Eye (tissue), 1 donor: Measurements from ENCODE around the gene RRN3.
"Not testable (repeated sequence)": the region's sequence is repeated elsewhere in the genome, so short reads cannot be mapped to it uniquely, and the experiment has no call there.

Source experiments
- DNase-seq: peaks from one replicate; pipeline ENCODE4 v3.0.0-alpha.2; 2015

The RRN3 gene, protein sequence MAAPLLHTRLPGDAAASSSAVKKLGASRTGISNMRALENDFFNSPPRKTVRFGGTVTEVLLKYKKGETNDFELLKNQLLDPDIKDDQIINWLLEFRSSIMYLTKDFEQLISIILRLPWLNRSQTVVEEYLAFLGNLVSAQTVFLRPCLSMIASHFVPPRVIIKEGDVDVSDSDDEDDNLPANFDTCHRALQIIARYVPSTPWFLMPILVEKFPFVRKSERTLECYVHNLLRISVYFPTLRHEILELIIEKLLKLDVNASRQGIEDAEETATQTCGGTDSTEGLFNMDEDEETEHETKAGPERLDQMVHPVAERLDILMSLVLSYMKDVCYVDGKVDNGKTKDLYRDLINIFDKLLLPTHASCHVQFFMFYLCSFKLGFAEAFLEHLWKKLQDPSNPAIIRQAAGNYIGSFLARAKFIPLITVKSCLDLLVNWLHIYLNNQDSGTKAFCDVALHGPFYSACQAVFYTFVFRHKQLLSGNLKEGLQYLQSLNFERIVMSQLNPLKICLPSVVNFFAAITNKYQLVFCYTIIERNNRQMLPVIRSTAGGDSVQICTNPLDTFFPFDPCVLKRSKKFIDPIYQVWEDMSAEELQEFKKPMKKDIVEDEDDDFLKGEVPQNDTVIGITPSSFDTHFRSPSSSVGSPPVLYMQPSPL

DNA sequence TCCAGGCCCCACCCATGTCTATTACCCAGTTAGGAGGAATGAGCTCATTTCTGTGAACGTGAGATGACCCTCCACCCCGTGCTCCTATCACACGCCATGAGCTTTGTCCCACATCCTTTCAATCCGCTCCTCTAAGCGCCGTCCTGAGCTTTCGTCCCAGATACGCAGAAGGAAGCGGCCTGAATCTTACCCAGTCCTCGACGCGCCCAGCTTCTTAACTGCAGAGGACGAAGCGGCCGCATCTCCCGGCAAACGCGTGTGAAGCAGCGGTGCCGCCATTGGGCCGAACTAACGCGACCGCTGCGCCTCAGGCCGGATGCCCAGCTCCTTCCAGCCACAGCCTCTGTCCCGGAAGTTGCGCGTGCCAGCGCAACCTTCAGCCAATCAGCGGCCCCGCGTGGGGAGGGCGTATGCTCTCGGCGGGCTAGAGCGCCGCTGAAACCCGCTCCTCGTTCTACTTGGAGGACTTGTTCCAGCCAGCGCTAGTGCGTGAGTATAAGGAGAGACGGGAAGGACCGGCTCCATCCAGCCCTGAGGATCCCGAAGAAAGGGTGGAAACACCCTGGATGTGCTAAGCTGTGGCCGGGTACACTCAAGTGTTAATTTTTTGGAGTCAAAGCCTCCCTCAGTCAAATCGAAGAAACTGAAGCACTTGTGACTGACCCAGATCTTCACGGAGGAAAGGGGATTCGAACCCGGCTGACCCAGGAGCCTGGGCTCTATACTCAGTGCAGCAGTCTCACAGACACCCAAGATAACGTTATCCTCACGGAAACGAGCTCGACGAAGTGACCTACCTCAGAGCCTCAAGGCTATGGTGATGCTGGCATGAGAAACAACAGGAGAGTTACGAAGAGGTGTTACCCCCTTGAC, at the start of gene RRN3:
Gene RRN3 (minus strand): TSS at position 318 of the 873 bp plus-strand sequence. CDS start 39 bp downstream, at position 279.
- DNase-seq = peak; percentile 96

DNA sequence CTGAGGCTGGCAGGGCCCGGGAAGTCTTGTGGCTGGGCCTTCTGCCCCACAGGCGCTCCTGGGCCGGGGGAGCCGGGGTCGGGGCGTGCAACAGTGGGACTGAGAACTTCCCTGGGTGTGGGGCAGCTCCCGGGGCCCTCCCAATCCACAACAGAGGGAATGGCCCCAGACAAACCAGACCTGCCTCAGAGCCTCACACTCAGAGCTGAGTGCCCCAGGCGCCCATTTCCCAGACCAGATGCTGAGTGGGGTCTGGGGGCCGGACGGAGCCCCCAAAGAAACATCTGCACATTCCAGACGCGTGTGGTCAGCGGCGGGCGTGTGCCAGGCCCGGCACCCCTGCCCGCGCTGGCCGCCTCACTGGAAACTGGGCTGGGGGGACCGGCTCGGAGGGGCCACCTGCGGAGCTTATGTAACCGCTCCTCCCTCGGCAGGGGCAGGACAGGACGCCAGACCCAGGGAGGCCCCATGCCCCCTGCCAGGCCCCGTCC, 49.6 kb upstream of the RRN3 start:
- not testable (repeated sequence) for DNase-seq

DNA sequence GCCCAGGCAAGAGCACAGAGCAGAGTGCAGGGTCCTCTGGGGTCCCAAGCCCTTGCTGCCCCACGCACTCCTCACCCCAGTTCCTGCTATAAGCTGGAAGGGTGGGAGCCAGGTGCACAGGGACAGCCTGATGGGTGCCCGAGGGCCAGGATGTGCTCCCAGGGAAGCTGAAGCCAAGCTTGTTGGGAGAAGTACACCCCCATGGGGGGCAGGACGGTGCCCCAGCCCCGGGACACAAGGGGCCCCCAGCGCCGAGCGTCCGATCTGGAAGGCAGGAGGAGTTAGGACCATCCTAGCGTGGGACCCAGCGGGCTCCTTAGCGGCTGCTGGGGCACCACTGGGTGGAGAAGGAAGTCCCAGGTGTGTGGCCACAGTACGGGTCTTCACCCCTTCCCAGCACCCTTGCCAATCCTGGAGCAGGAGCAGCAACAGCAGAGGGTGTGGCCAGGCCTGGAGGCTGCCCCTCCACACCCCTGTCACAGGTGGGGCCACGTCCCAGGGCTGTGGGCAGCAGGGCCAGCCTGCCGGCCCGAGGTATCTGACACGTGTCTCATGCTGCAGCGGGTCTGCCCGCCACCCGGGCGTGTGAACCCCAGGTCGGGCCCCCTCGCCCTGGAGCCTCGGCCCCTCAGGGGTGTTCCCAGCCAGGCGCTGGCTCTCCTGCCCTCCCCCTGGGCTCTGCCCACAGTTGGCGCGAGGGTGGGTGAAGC, 49.0 kb upstream of the RRN3 start:
- not testable (repeated sequence) for DNase-seq

DNA sequence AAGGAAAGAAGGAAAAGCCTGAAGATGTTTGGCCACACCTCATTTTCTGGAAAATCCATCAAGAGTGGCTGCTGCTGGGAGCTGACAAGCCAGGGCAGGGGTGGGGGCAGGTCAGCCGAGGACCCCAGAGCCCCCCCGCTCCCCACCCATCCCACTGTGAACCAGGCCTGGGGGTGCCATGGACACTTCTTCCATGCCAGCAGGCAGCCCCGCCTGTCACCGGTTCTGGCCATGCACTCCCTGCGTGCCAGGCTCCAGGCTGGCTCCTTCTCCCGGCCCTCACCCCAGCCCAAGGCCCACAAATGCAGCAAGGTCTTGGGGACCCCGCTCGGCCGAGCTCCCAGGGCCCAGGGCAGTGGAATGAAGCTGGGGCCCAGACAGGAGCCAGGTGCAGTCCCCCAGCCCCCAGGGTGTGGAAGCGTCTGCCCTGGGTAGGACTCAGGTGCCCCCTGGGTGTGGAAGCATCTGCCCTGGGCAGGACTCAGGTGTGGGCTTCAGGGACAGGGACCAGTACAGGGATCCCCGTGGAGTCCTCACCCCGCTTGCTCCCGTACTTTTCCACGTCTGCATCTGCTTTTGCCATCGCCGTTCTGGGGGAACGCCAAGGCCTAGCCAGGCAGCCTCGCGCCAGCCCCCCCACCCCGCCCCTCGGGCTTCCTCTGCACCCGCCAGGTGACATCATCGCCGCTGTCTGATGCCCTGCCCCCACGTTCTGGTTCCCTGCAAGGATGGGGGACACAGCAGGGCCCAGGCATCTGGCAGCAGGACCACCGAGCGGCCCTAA, 48.2 kb upstream of the RRN3 start:
- not testable (repeated sequence) for DNase-seq

DNA sequence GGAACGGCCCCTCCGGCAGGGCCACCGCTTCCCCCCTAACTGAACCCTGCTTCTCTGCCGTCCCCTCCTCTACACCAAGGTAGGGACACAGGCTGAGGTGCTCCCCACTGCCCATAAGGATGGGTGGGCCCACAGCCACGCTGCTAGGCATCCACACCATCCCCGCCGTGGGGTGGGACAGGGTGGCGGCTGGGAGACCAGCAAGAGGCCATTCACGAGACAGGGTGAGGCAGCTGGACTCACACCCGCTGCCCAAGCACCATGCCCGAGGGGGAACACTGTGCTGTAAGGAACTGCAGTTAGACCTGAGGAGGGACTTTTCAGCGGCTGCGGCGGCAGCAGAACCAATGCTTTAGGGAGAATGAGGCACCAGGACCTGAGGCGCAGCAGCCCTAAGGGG, 47.5 kb upstream of the RRN3 start:
- DNase-seq = no peak

DNA sequence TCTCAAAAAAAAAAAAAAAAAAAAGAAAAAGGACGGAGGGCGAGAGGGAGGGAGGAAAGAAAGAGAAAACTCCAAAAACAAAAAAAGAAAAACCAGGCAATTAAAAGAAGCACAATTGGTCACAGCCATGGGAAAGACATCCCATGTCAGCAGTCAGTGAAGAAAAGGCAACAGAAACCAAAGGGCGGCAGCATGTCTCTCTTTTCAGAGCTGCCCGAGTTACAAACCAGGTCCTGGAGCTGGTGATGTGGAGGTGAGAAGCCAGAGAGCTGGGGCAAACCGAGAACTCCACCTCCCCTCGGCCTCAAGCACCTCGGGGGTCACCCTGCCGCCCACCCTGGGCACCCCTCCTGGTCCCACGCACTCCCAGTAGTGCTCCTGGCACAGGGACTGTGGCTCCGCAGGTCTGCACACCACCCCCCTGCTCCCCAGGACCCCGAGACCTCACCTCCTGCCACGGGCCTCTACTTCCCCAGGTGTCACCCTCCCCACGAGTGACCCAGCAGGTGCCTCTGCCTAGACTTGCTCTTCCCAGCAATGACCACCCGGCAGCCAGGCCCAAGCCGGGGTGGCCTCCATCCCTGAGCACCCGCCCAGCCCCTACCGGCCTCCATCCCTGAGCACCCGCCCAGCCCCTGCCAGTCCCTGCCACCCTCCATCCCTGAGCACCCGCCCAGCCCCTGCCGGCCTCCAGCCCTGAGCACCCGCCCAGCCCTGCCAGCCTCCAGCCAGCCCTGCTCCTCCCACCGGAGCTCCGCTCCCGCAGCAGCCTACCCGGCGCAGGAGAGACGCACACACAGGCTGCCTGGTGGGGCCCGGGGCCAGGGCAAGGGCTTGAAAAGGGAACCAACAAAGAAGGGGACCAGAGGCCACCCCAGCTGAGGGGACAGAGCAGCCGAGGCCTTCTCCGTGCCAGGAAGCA, 46.6 kb upstream of the RRN3 start:
- not testable (repeated sequence) for DNase-seq

DNA sequence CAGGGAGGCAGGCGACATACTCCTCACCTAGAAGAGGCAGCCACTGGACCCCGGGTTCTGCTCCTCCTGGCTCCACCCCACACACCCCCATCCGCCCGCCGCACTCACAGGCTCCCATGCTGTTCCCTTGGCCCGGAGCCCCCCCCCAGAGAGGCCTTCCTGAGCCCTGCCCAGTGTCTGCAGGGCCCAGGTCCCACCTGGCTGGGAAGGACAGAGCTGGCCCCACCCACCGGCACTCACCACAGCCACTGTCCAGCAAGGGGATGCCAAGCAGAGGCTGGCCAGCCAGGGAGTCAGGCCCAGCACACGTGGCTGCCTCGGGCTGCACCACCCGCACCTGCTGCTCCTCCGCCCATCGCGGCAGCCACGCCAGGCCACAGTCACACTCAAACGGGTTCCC, 43.4 kb upstream of the RRN3 start:
- not testable (repeated sequence) for DNase-seq

DNA sequence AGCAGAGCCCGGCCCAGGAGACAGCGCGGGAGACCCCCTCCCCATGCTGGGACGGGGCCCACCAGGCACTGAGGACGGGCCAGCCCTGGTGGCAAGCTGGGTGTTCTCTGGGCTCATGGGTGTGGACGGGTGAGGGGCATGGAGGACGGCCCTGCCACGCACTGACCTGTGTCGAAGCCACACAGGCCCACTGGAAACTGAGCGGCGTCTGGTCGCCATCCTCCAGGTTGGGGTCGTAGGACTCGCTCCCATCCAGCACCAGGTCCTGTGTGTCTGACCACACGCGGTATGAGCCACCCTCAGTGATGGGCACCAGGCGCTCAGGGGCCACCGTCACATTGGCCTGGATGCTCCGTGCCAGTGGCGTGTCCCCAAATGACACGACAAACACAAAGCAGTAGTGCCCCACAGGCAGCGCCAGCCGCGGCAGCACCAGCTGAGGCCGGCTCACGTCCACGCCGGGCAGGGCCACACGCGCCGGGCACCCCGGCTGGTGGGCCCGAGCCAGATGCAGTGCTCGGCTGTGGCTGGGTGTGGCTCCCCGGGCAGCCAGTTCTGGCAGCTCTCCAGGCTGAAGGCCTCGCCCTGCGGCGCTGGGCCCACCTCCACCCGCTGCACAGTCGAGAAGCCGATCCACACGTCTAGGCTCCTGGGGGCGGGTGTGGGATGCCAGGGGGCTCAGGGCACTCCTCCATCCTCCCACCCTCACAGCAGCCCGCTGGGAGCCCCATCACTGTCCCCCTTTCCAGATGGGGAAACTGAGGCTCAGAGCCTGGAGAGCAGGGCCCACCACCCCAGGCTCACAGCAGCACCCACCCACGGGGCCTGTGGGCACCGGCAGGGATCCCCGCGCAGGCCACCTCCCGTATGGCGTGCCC, 41.6 kb upstream of the RRN3 start:
- DNase-seq = not testable (repeated sequence)

DNA sequence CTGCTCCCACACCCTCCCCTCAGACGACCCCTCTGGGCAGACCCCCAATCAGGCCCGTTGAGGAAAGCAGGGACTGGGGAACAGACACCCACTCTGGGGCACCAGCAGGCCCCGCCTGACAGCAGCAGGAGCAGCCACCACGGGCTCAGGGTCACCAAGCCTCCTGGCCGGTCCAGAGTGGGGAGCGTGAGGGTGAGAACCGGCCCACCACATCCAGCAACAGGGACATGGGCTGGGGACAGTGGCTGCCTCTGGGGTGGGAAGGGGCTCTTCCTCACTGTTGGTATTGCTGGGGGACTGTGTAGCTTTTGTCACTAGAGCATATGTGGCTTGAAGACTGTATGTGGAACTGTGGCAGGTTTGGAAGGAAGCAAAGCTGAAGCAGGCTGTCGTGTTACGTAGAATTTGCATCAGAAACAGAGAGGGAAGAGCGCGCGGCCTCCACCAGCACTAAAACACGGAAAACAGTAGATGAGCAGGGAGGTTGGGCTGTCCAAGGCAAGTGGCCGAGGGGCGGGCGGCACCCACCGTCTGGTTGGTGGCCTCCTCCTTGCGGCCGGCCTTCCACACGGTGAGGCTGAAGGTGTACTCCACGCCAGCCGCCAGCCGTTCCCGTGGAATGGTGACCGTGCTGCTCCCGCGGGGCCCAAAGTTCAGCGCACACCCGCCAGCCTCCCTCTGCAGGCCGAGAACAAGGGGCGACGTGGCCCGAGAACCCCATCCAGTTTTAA, 40.8 kb upstream of the RRN3 start:
- DNase-seq = not testable (repeated sequence)

DNA sequence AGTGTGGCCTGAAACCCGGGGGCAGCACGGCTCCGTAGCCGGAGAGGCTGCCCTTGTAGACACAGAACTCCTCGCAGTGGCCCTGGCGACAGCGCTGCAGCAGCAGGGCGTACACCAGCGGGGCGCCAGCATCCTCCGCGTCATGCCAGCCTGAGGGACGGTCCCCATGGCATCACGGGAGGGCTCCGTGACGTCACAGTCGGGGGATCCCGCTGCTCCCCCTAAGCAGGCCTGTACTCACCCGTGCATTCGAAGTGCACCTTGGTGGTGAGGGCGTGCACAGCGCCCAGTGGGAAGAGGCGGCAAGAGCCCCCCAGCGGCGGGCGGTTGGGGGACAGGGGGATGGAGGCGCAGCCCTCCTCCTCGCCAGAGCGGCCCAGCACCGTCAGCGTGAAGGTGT, 39.5 kb upstream of the RRN3 start:
- DNase-seq = not testable (repeated sequence)

DNA sequence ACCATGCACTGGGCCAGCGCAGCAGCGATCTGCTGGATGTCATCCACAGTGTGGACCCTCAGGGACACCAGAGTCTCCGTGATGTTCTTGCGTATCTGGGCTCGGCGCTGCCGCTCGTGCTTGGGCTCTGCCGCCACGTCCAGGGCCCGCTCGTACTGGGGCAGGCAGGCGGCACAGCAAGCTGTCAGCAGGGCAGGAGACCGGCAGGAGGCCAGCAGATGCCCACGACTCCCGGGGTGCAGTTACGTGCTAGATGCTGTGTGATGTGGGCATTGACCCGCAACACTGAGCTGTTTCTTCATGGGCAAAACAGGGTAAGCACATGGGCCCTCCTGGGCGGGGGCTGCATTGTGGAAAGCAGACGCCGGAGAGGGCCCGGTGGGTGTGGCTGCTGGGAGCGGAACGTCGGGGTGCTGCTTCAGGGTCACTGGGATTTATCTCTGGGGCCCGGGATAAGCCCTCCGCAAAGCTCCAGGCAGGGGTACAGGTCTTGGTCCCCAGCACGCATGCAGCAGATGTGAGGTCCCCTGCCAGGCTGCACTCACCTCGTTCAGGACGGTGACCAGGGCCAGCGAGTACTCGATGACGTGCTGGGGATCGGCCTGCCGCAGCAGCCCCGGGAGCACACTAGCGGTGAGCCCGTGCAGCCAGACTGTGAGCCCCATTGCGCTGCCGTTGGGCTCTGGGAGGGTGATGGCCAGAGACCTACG, 38.8 kb upstream of the RRN3 start:
- not testable (repeated sequence) for DNase-seq

DNA sequence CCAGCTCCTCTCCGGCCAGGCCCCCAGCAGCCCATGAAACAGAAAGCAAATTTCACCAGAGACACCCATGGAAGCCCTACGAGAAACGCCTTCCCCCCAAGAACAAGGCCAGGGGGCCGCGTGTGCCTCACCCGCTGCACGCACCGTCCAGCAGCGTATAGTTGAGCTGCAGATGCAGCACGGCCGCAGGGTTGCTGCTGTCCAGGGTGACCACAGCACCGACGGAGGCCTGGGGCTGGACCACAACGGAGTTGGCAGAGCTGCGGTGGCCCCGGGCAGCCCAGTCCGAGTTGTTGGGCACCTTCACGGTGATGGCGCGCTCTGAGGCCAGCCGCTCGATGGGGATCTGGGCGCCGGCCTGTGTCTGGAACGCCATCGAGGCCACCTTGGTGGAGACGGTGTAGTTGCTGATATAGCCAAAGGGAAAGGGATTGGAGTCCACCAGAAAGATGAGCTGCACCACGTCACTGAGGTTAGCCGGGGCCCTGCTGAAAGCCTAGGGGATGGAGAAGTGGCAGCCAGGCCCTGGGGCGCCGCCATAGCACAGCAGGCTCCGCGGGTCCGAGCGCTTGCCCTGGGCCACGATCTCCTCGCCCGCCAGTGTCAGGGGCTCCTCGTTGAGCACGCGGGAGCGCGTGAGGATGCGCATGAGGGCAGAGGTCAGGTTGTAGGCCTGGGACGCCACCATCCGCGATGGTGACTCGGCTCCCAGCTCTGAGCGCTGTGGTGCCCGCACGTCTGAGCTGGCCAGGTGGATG, 37.0 kb upstream of the RRN3 start:
- not testable (repeated sequence) for DNase-seq

DNA sequence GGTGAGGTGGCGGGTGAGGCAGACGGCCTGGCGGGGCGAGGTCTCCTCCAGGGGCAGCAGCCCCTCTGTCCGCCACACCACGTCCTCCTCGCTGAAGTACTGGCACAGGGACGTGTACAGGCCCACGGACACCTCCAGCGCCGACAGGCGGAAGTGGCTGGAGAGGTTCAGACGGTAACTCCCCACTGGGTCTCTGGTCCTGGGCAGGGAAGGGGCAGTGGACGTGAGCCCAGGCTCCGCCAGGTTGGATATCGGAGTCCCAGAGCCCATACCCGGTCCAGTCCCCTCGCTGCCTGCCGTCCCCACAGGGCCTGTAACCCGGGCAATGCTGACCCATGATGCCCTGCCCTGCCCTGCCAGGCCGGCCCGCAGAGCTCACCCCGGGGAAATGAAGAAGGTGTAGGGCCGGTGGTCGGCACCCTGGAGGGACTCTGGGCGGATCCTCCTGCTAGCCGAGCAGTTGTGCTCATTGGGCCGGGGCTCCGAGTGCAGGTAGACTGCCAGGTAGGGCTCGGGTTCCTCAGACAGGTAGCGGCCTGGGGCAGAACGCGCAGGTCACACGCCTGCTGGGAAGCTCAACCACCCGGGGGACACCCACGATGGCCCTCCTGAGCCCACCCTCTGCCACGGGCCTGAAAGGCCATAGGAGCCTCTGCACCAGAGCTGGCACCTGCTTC, 36.3 kb upstream of the RRN3 start:
- not testable (repeated sequence) for DNase-seq

DNA sequence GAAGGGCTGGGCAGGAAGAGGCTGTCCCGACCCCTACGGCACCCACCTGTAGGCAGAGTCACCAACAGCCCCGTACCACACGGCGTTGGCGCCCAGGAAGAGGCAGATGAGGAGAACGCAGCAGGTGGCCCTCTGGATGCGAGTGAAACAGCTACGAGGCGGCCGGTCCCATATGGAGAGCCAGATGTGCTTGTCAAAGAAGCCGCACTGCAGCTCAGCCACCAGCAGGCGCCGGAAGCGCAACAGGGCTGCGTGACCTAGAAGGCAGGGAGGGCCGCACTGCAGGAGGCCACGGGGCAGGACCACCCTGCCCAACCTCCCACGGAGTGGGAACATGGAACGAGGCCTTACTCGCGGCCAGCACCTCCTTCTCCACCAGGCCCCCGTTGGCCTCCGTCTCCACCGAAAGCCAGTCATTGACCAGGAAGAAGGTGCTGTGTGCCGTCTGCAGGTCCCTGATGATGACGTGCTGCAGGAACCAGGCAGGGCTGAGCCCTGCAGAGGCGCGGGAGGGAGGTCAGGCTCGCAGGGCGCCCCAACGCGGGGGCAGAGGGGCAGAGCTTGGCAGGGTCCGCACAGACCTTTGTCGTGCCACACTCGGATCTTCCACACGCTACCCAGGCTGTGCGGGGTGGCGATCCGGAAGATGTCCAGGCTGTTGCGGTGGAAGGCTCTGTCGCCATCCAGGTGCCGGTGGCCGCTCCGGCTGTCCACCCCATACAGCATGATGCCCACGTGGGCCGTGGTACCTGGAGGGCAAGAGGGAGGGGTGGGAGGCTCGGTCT, 33.8 kb upstream of the RRN3 start:
- DNase-seq = not testable (repeated sequence)

DNA sequence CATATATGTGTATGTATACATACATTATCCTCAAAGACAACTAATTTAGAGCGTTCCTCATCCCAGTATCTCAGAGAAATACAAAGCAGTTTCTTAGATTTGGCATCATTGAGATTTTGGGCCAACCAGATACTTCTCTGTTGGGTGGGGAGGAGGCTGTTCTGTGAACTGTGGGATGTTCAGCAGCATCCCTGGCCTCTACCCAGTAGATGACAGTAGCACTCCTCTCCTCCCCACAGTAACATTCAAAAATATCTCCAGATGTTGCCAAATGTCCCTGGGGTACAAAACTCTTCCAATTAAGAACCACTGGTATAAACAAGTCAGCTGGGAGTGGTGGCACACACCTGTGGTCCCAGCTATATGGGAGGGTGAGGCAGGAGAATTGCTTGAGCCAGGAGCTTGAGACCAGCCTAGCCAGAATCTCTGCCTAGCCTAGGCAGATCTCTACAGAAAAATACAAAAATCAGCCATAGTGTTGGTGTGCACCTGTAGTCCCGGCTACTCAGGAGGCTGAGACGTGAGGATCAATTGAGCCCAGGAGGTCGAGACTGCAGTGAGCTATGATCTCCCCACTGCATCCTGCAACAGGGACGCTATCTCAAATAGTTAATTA, 6.4 kb upstream of the RRN3 start:
- not testable (repeated sequence) for DNase-seq
